Progenitor cell of endocrine pancreas (in vitro differentiated cells): Measurements from ENCODE around the gene TTLL11. TPM values are rescaled to one million over a fixed set of nuclear protein-coding genes. Genes with fewer than 3 reads are reported as not detected.

Experiments
- DNase-seq: peaks from one replicate; pipeline ENCODE4 v3.0.0; 2021; ENCODE audit warnings: low spot score; ENCODE audit not compliant: unreplicated experiment
- H3K27ac Mint-ChIP-seq: 2 replicates; pipeline ENCODE4 v1.8.0; 2021; ENCODE audit warnings: mild to moderate bottlenecking, moderate library complexity, mixed read lengths
- H3K27me3 Mint-ChIP-seq: 2 replicates; pipeline ENCODE4 v1.8.0; 2021; ENCODE audit warnings: mixed read lengths
- H3K36me3 Mint-ChIP-seq: 2 replicates; pipeline ENCODE4 v1.8.0; 2022; ENCODE audit warnings: mixed read lengths; ENCODE audit not compliant: insufficient read depth
- H3K4me1 Mint-ChIP-seq: 2 replicates; pipeline ENCODE4 v1.8.0; 2021; ENCODE audit warnings: low read depth, mixed read lengths
- H3K4me3 Mint-ChIP-seq: 2 replicates; pipeline ENCODE4 v1.8.0; 2021; ENCODE audit warnings: low read depth, mild to moderate bottlenecking, moderate library complexity, mixed read lengths
- H3K9me3 Mint-ChIP-seq: 2 replicates; pipeline ENCODE4 v1.8.0; 2021; ENCODE audit warnings: low read depth, mixed read lengths
- CTCF ChIP-seq: fragments of 200-600 bp; sonication (generic); IDR thresholded peaks from one replicate; pipeline ENCODE4 v1.5.0; 2021; ENCODE audit warnings: antibody characterized with exemption, mild to moderate bottlenecking; ENCODE audit not compliant: unreplicated experiment
- total RNA-seq: library from RNA; stranded (reverse); gene quantifications from 2 replicates; pipeline ENCODE4 v1.2.1, GENCODE V29; 2021

The TTLL11 gene
- total RNA-seq, 1 donor from 2014 or later = 5.3 TPM

- Mint-ChIP-seq H3K4me3 (no peak overlapping the region), H3K27ac (no peak overlapping the region)
Measured at GRCh38 chr9:121902461-121903135, 190.5 kb downstream of the TTLL11 start.

GRCh38 chr9:121901616-121902015 is 191.5 kb downstream of the TTLL11 start:
- DNase-seq = no peak
- Mint-ChIP-seq H3K27me3 (no peaks in the 10 kb centered on the region), H3K27ac (no peak overlapping the region), H3K36me3 (no peaks in the 10 kb centered on the region), H3K9me3 (peaks cover 9% of the 10 kb centered on the region), H3K4me3 (no peak overlapping the region), H3K4me1 (peaks cover 2% of the 10 kb centered on the region)
- no peak for TF ChIP-seq CTCF

More at GRCh38 chr9:121902461-121903135, 190.5 kb downstream of the TTLL11 start:
- DNase-seq = no peak
- H3K27me3 Mint-ChIP-seq = no peaks in the 10 kb centered on the region
- TF ChIP-seq CTCF = no peak
- H3K4me1 Mint-ChIP-seq = peaks cover 2% of the 10 kb centered on the region
- H3K36me3 Mint-ChIP-seq = no peaks in the 10 kb centered on the region
- H3K9me3 Mint-ChIP-seq = peaks cover 9% of the 10 kb centered on the region

- H3K9me3 Mint-ChIP-seq = peaks cover 9% of the 10 kb centered on the region
- TF ChIP-seq CTCF = no peak
- no peaks in the 10 kb centered on the region for H3K27me3 Mint-ChIP-seq
- no peaks in the 10 kb centered on the region for H3K36me3 Mint-ChIP-seq
- no peak overlapping the region for H3K27ac Mint-ChIP-seq
- H3K4me1 Mint-ChIP-seq = peaks cover 2% of the 10 kb centered on the region
- no peak overlapping the region for H3K4me3 Mint-ChIP-seq
- DNase-seq = no peak
Measured at GRCh38 chr9:121900163-121900562, 192.9 kb downstream of the TTLL11 start.

GRCh38 chr9:121898856-121899255 is 194.3 kb downstream of the TTLL11 start:
- no peak for TF ChIP-seq CTCF
- no peaks in the 10 kb centered on the region for H3K36me3 Mint-ChIP-seq
- H3K4me1 Mint-ChIP-seq = peaks cover 2% of the 10 kb centered on the region
- no peak for DNase-seq
- H3K9me3 Mint-ChIP-seq = peaks cover 9% of the 10 kb centered on the region
- H3K27me3 Mint-ChIP-seq = no peaks in the 10 kb centered on the region
- no peak overlapping the region for H3K4me3 Mint-ChIP-seq
- H3K27ac Mint-ChIP-seq = no peak overlapping the region

GRCh38 chr9:121897140-121897539 is 196.0 kb downstream of the TTLL11 start:
- peaks cover 9% of the 10 kb centered on the region for H3K9me3 Mint-ChIP-seq
- TF ChIP-seq CTCF = no peak
- H3K27ac Mint-ChIP-seq = no peak overlapping the region
- H3K4me3 Mint-ChIP-seq = no peak overlapping the region
- H3K4me1 Mint-ChIP-seq = no peaks in the 10 kb centered on the region
- no peaks in the 10 kb centered on the region for H3K27me3 Mint-ChIP-seq
- DNase-seq = no peak
- H3K36me3 Mint-ChIP-seq = no peaks in the 10 kb centered on the region
